HepG2 (cell line): Measurements from ENCODE around the gene TSNAXIP1. TPM values are rescaled to one million over a fixed set of nuclear protein-coding genes. Genes with fewer than 3 reads are reported as not detected.
A peak's percentile ranks its signal among the peaks of the same experiment; 100 is the strongest.

ENCODE experiments used
- AHR ChIP-seq: IDR thresholded peaks from 2 replicates; pipeline ENCODE4 v1.6.1; 2018; ENCODE audit warnings: missing genetic modification reagents, missing compliant biosample characterization
- CBX5 ChIP-seq: sonication (generic); formaldehyde crosslinking; IDR thresholded peaks from 2 replicates; pipeline ENCODE4 v1.4.0; 2020; ENCODE audit warnings: missing genetic modification reagents, borderline replicate concordance
- ELF1 ChIP-seq: sonication (generic); formaldehyde crosslinking; IDR thresholded peaks from 2 replicates; pipeline ENCODE4 v1.4.0; 2020; ENCODE audit warnings: missing genetic modification reagents
- FOXJ3 ChIP-seq: sonication (generic); formaldehyde crosslinking; IDR thresholded peaks from 2 replicates; pipeline ENCODE4 v1.4.0; 2020; ENCODE audit warnings: missing genetic modification reagents, mild to moderate bottlenecking, borderline replicate concordance
- HCFC1 ChIP-seq: fragments of 150-350 bp; IDR thresholded peaks from 2 replicates; pipeline ENCODE4 v1.6.1; 2014; ENCODE audit warnings: low read depth, low read length
- IRF2 ChIP-seq: IDR thresholded peaks from 2 replicates; pipeline ENCODE4 v1.6.1; 2018; ENCODE audit warnings: missing genetic modification reagents, missing compliant biosample characterization
- MTA1 ChIP-seq: sonication (generic); formaldehyde crosslinking; IDR thresholded peaks from 2 replicates; pipeline ENCODE4 v1.4.0; 2020; ENCODE audit warnings: missing genetic modification reagents, mild to moderate bottlenecking, borderline replicate concordance
- PAX8 ChIP-seq: sonication (generic); formaldehyde crosslinking; IDR thresholded peaks from 2 replicates; pipeline ENCODE4 v1.8.0; 2022; ENCODE audit warnings: mild to moderate bottlenecking, missing genetic modification reagents, borderline replicate concordance
- REPIN1 ChIP-seq: sonication (generic); formaldehyde crosslinking; IDR thresholded peaks from 2 replicates; pipeline ENCODE4 v1.8.0; 2022; ENCODE audit warnings: missing genetic modification reagents, low read depth, mild to moderate bottlenecking, borderline replicate concordance
- TBL1XR1 ChIP-seq: fragments of 150-350 bp; IDR thresholded peaks from 2 replicates; pipeline ENCODE4 v1.6.1; 2014; ENCODE audit warnings: borderline replicate concordance, low read length; ENCODE audit not compliant: partially characterized antibody
- TBX2 ChIP-seq: sonication (generic); formaldehyde crosslinking; IDR thresholded peaks from 2 replicates; pipeline ENCODE4 v1.5.0; 2020; ENCODE audit warnings: missing genetic modification reagents, mild to moderate bottlenecking, borderline replicate concordance
- ZBTB8A ChIP-seq: sonication (generic); formaldehyde crosslinking; IDR thresholded peaks from 2 replicates; pipeline ENCODE4 v1.4.0; 2020; ENCODE audit warnings: mild to moderate bottlenecking, low read depth, missing genetic modification reagents, borderline replicate concordance
- ZNF7 ChIP-seq: IDR thresholded peaks from 2 replicates; pipeline ENCODE4 v1.6.1; 2016; ENCODE audit warnings: missing biosample characterization, missing genetic modification reagents
- polyA plus RNA-seq, 8 experiments: library from polyadenylated mRNA; depleted of rRNA in 3 of 8; stranded (reverse) in 7 of 8; unstranded in 1 of 8; fragments of >200 nt; fragmentation: Illumina TruSeq in 4 of 8; extraction: Trizol in 4 of 8; gene quantifications; 2 replicates each; pipeline versions ENCODE4 v1.2.1 to v1.2.3, GENCODE V29; 2011 to 2016; ENCODE audit warnings: low read depth in 4 of 8, missing spikeins in 1 of 8, mixed read lengths in 1 of 8; ENCODE audit not compliant: insufficient read depth in 1 of 8
- total RNA-seq, 5 experiments: library from RNA; depleted of rRNA; stranded (reverse); fragments of >200 nt; fragmentation: Illumina TruSeq; extraction: Trizol; gene quantifications; 2 replicates each; pipeline ENCODE4 v1.2.3, GENCODE V29; 2016; ENCODE audit warnings: low read depth in 1 of 5
- TF ChIP-seq, protein P1 (sequence below): sonication (generic); formaldehyde crosslinking; IDR thresholded peaks from 2 replicates; pipeline ENCODE4 v1.4.0; 2020; ENCODE audit warnings: mild to moderate bottlenecking, missing genetic modification reagents, borderline replicate concordance
- TF ChIP-seq, protein P2 (sequence below): IDR thresholded peaks from 2 replicates; pipeline ENCODE4 v1.6.1; 2016; ENCODE audit warnings: mild to moderate bottlenecking
- TF ChIP-seq, protein P3 (sequence below): sonication (generic); formaldehyde crosslinking; conservative IDR thresholded peaks from 2 replicates; pipeline ENCODE4 v1.4.0; 2020; ENCODE audit warnings: missing genetic modification reagents
- TF ChIP-seq, protein P4 (sequence below): sonication (generic); formaldehyde crosslinking; IDR thresholded peaks from 2 replicates; pipeline ENCODE4 v1.4.0; 2020; ENCODE audit warnings: missing genetic modification reagents, borderline replicate concordance

Gene TSNAXIP1
- total and polyA plus RNA-seq, 2 of the 13 experiments (the other 11 are each of a cell fraction or from before 2014, with no cell fraction given): 0.37 to 0.86 TPM

DNA sequence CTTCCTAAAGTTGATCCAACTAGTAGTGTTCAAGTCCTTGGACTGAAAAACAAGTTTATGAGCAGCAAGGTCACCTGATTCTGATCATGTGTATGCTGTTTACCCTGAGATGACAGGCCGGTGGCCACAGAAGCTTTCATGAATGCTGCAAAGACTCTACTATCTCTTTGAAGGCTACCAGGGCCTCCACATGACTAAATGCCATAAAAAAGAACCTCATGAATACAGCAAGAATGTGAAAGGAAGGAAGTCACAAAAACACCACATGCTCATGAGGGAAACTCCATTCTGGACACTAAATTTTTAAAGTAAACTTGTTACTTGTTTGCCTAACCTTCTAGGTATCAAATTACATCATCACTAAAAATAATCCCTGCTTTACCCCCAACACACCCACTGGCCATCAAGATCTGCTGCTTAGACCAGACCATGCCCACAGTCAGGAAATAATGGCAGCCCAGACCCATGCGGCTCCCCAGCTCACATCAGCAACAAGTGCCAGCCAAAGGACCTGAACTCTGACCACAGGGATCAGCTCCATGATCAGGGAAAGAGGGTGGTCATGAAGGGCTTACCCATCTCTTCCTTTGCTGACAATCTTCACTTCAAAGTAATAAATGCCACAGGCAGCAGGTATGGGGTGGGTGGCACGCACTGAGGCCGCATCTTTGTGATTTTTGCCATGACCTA lies 1.7 kb upstream of the TSNAXIP1 start (continued):
- TF ChIP-seq, protein P1, sequence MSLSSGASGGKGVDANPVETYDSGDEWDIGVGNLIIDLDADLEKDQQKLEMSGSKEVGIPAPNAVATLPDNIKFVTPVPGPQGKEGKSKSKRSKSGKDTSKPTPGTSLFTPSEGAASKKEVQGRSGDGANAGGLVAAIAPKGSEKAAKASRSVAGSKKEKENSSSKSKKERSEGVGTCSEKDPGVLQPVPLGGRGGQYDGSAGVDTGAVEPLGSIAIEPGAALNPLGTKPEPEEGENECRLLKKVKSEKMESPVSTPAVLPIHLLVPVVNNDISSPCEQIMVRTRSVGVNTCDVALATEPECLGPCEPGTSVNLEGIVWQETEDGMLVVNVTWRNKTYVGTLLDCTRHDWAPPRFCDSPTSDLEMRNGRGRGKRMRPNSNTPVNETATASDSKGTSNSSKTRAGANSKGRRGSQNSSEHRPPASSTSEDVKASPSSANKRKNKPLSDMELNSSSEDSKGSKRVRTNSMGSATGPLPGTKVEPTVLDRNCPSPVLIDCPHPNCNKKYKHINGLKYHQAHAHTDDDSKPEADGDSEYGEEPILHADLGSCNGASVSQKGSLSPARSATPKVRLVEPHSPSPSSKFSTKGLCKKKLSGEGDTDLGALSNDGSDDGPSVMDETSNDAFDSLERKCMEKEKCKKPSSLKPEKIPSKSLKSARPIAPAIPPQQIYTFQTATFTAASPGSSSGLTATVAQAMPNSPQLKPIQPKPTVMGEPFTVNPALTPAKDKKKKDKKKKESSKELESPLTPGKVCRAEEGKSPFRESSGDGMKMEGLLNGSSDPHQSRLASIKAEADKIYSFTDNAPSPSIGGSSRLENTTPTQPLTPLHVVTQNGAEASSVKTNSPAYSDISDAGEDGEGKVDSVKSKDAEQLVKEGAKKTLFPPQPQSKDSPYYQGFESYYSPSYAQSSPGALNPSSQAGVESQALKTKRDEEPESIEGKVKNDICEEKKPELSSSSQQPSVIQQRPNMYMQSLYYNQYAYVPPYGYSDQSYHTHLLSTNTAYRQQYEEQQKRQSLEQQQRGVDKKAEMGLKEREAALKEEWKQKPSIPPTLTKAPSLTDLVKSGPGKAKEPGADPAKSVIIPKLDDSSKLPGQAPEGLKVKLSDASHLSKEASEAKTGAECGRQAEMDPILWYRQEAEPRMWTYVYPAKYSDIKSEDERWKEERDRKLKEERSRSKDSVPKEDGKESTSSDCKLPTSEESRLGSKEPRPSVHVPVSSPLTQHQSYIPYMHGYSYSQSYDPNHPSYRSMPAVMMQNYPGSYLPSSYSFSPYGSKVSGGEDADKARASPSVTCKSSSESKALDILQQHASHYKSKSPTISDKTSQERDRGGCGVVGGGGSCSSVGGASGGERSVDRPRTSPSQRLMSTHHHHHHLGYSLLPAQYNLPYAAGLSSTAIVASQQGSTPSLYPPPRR (CRISPR knock-in tag): no peak
- TF ChIP-seq, protein P2, sequence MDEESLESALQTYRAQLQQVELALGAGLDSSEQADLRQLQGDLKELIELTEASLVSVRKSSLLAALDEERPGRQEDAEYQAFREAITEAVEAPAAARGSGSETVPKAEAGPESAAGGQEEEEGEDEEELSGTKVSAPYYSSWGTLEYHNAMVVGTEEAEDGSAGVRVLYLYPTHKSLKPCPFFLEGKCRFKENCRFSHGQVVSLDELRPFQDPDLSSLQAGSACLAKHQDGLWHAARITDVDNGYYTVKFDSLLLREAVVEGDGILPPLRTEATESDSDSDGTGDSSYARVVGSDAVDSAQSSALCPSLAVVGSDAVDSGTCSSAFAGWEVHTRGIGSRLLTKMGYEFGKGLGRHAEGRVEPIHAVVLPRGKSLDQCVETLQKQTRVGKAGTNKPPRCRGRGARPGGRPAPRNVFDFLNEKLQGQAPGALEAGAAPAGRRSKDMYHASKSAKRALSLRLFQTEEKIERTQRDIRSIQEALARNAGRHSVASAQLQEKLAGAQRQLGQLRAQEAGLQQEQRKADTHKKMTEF: peak; percentile 44; the same call in 1 of the 2 replicates
- TF ChIP-seq ZNF7 (CRISPR knock-in tag) (no peak), ELF1 (CRISPR knock-in tag) (no peak; the same call in 1 of the 2 replicates), TBL1XR1 (no peak), HCFC1 (no peak), CBX5 (no peak), IRF2 (CRISPR knock-in tag) (peak; percentile 40; the same call in 1 of the 2 replicates), ZBTB8A (CRISPR knock-in tag) (no peak), FOXJ3 (no peak), PAX8 (CRISPR knock-in tag) (no peak), MTA1 (no peak), REPIN1 (CRISPR knock-in tag) (no peak), TBX2 (CRISPR knock-in tag) (no peak), AHR (CRISPR knock-in tag) (no peak)
- TF ChIP-seq, protein P3, sequence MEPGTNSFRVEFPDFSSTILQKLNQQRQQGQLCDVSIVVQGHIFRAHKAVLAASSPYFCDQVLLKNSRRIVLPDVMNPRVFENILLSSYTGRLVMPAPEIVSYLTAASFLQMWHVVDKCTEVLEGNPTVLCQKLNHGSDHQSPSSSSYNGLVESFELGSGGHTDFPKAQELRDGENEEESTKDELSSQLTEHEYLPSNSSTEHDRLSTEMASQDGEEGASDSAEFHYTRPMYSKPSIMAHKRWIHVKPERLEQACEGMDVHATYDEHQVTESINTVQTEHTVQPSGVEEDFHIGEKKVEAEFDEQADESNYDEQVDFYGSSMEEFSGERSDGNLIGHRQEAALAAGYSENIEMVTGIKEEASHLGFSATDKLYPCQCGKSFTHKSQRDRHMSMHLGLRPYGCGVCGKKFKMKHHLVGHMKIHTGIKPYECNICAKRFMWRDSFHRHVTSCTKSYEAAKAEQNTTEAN (CRISPR knock-in tag): no peak
- TF ChIP-seq, protein P4, sequence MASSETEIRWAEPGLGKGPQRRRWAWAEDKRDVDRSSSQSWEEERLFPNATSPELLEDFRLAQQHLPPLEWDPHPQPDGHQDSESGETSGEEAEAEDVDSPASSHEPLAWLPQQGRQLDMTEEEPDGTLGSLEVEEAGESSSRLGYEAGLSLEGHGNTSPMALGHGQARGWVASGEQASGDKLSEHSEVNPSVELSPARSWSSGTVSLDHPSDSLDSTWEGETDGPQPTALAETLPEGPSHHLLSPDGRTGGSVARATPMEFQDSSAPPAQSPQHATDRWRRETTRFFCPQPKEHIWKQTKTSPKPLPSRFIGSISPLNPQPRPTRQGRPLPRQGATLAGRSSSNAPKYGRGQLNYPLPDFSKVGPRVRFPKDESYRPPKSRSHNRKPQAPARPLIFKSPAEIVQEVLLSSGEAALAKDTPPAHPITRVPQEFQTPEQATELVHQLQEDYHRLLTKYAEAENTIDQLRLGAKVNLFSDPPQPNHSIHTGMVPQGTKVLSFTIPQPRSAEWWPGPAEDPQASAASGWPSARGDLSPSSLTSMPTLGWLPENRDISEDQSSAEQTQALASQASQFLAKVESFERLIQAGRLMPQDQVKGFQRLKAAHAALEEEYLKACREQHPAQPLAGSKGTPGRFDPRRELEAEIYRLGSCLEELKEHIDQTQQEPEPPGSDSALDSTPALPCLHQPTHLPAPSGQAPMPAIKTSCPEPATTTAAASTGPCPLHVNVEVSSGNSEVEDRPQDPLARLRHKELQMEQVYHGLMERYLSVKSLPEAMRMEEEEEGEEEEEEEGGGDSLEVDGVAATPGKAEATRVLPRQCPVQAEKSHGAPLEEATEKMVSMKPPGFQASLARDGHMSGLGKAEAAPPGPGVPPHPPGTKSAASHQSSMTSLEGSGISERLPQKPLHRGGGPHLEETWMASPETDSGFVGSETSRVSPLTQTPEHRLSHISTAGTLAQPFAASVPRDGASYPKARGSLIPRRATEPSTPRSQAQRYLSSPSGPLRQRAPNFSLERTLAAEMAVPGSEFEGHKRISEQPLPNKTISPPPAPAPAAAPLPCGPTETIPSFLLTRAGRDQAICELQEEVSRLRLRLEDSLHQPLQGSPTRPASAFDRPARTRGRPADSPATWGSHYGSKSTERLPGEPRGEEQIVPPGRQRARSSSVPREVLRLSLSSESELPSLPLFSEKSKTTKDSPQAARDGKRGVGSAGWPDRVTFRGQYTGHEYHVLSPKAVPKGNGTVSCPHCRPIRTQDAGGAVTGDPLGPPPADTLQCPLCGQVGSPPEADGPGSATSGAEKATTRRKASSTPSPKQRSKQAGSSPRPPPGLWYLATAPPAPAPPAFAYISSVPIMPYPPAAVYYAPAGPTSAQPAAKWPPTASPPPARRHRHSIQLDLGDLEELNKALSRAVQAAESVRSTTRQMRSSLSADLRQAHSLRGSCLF (CRISPR knock-in tag): no peak
